ENCODE data around the gene P3H1.

GRCh38 chr1:42807056-42807668 lies 40.3 kb upstream of the P3H1 start:
- TF ChIP-seq REST (IDR thresholded peaks at IDR 0.05; ENCODE audit: low read depth, low read length) (no peak), CTCF (IDR thresholded peaks at IDR 0.05) (no peak)

Data from SK-N-SH (cell line).